ENCODE measurements around the gene TMTC3. TPM values are rescaled to one million over a fixed set of nuclear protein-coding genes. Genes with fewer than 3 reads are reported as not detected.

The TMTC3 gene
- total and polyA plus RNA-seq, 2 of the 8 experiments (the other 6 are each of a cell fraction or from before 2014, with no cell fraction given): 7.0 to 45.1 TPM

DNA sequence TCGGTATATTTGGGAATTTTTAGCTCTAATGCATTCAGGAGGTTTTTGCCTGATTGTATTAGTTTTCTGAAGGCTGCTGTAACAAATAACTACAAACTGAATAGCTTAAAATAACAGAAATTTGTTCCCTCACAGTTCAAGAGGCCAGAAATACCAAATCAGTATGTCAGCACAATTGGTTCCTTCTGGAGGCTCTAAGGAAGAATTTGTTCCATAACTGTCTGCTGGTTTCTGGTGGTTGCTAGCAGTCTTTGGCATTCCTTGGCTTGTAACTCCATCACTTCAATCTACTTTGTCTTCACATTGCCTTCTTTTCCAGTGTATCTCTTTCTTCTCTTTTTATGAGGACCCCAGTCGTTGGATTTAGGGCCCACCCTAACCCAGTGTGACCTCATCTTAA is 21.3 kb downstream of the TMTC3 start:
- FAIRE-seq: no peak
- H3K56ac ChIP-seq (replicated peaks; ENCODE audit: insufficient read length, low read depth, low read length): no peak overlapping the region
- H2BK20ac ChIP-seq (ENCODE audit: low read length): no peak overlapping the region
- no peak overlapping the region for H2BK120ac ChIP-seq (replicated peaks; ENCODE audit: low read depth, low read length)
- no peaks in the 10 kb centered on the region for H3K27me3 ChIP-seq (replicated peaks in 1 of 4; ENCODE audit: control insufficient read depth in 3 of 4, extremely low read depth in 1 of 4, insufficient read depth in 3 of 4, low read length in 3 of 4)
- no peak overlapping the region for H3K4ac ChIP-seq (replicated peaks; ENCODE audit: insufficient read length, low read depth, low read length)
- CTCF ChIA-PET (ENCODE audit: partially characterized antibody): interaction anchor here (0.6 kb wide), 1 partner anchor 44 kb away, joined by 3 read pairs; no protein-coding TSS in a partner anchor
- H3K79me2 ChIP-seq (ENCODE audit: control insufficient read depth in 1 of 2, insufficient read depth in 2 of 2, low read length in 2 of 2): no peaks in the 10 kb centered on the region
- 100% methylated on average over 2 of the region's 2 CpGs; no CpG with 5 or more reads in 1 of the 2 experiments for WGBS, 2 experiments (ENCODE audit: extremely low coverage in 1 of 2, insufficient coverage in 1 of 2, insufficient read length in 1 of 2, insufficient replicate concordance in 2 of 2, low coverage in 1 of 2, low lambda C conversion rate in 2 of 2, missing lambda C conversion rate in 1 of 2)
- H3K4me3 ChIP-seq (ENCODE audit: extremely low read depth in 1 of 4, insufficient read depth in 2 of 4, low read depth in 3 of 4, low read length in 4 of 4): no peak overlapping the region
- no peak overlapping the region for H2BK15ac ChIP-seq (ENCODE audit: low read length)
- H3K23me2 ChIP-seq (ENCODE audit: low read depth, low read length): no peaks in the 10 kb centered on the region
- POLR2A ChIA-PET (ENCODE audit: partially characterized antibody): no interaction called here
- no peak overlapping the region for H3K27ac ChIP-seq (ENCODE audit: low read depth, low read length)
- no peak for DNase-seq (ENCODE audit: low read depth in 1 of 2, low spot score in 2 of 2)
- no peak overlapping the region for H3K18ac ChIP-seq (ENCODE audit: extremely low read depth, low read length)
- no peak overlapping the region for H2AK5ac ChIP-seq (ENCODE audit: low read depth, low read length)
- no peak overlapping the region for H2BK12ac ChIP-seq (ENCODE audit: low read depth, low read length)
- H3K14ac ChIP-seq (ENCODE audit: insufficient read length): no peak overlapping the region
- H4K5ac ChIP-seq (ENCODE audit: insufficient read length, low read depth, low read length): no peak overlapping the region
- no peak overlapping the region for H3K23ac ChIP-seq (ENCODE audit: insufficient read length)
- H4K8ac ChIP-seq (ENCODE audit: extremely low read depth, insufficient read depth, low read length): no peak overlapping the region
- H3K79me1 ChIP-seq (ENCODE audit: low read depth, low read length): no peaks in the 10 kb centered on the region
- H3K9ac ChIP-seq (replicated peaks in 1 of 4; ENCODE audit: extremely low read depth in 1 of 4, low read depth in 3 of 4, low read length in 3 of 4): no peak overlapping the region
- no peaks in the 10 kb centered on the region for H3K9me3 ChIP-seq (ENCODE audit: insufficient read depth in 2 of 2, low read depth in 1 of 2, low read length in 1 of 2)
- H3K4me1 ChIP-seq (replicated peaks in 1 of 4; ENCODE audit: control insufficient read depth in 3 of 4, insufficient read depth in 4 of 4, low read length in 3 of 4): no peaks in the 10 kb centered on the region
- H2AFZ ChIP-seq (ENCODE audit: low read length): no peak overlapping the region
- H3K4me2 ChIP-seq (ENCODE audit: insufficient read depth in 1 of 2, low read depth in 2 of 2, low read length in 2 of 2): no peak overlapping the region
- H2BK5ac ChIP-seq (ENCODE audit: low read depth, low read length): no peak overlapping the region
- peaks cover 0 to 31% (median 0%) of the 10 kb centered on the region in 4 experiments; a peak in 4 of 8 replicates for H3K36me3 ChIP-seq (ENCODE audit: control insufficient read depth in 2 of 4, insufficient read depth in 4 of 4, low read length in 3 of 4)
- H4K20me1 ChIP-seq (replicated peaks in 1 of 2; ENCODE audit: control insufficient read depth in 1 of 2, insufficient read depth in 2 of 2, low read length in 2 of 2): no peaks in the 10 kb centered on the region
- no peak overlapping the region for H4K91ac ChIP-seq (replicated peaks; ENCODE audit: insufficient read length, low read length)
- TF ChIP-seq KDM5A (IDR thresholded peaks at IDR 0.05; ENCODE audit: low read length): no peak
- no peak for TF ChIP-seq HDAC6 (IDR thresholded peaks at IDR 0.05; ENCODE audit: low read depth, low read length)
- no peak for TF ChIP-seq PHF8 (conservative IDR thresholded peaks at IDR 0.05; ENCODE audit: low read depth, low read length)
- no peak for TF ChIP-seq CEBPB (IDR thresholded peaks at IDR 0.05; ENCODE audit: low read depth, low read length)
- TF ChIP-seq, protein P1, sequence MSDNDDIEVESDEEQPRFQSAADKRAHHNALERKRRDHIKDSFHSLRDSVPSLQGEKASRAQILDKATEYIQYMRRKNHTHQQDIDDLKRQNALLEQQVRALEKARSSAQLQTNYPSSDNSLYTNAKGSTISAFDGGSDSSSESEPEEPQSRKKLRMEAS (IDR thresholded peaks at IDR 0.05): no peak
- no peak for TF ChIP-seq POLR2AphosphoS5 (IDR thresholded peaks at IDR 0.05; ENCODE audit: low read depth, low read length)
- no peak for TF ChIP-seq CTBP2 (IDR thresholded peaks at IDR 0.05; ENCODE audit: borderline replicate concordance, insufficient read depth, insufficient read length, low read length)
- TF ChIP-seq TEAD4 (IDR thresholded peaks at IDR 0.05; ENCODE audit: low read depth, low read length): no peak
- TF ChIP-seq GTF2F1 (IDR thresholded peaks at IDR 0.05; ENCODE audit: borderline replicate concordance, low read depth, low read length): no peak
- no peak for TF ChIP-seq RNF2 (IDR thresholded peaks at IDR 0.05; ENCODE audit: borderline replicate concordance, low read depth, low read length, missing control alignments, poor library complexity, severe bottlenecking)
- TF ChIP-seq HDAC2 (IDR thresholded peaks at IDR 0.05; ENCODE audit: borderline replicate concordance in 1 of 2, low read depth in 2 of 2, low read length in 2 of 2): no peak
- no peak for TF ChIP-seq SP2 (IDR thresholded peaks at IDR 0.05; ENCODE audit: low read length)
- no peak for TF ChIP-seq POLR2A (IDR thresholded peaks at IDR 0.05; ENCODE audit: control extremely low read depth in 1 of 2, low read depth in 2 of 2, low read length in 2 of 2)
- no peak for TF ChIP-seq CHD2 (IDR thresholded peaks at IDR 0.05; ENCODE audit: low read length)

All from H1 (cell line).